Fibroblast of peridontal ligament (primary cell): ENCODE data around the gene ASAP2.
A peak's percentile ranks its signal among the peaks of the same experiment; 100 is the strongest.

ENCODE experiments used
- DNase-seq: peaks from one replicate; pipeline ENCODE4 v3.0.0-alpha.2; 2010; ENCODE audit errors: extremely low read depth

ASAP2 gene

DNA sequence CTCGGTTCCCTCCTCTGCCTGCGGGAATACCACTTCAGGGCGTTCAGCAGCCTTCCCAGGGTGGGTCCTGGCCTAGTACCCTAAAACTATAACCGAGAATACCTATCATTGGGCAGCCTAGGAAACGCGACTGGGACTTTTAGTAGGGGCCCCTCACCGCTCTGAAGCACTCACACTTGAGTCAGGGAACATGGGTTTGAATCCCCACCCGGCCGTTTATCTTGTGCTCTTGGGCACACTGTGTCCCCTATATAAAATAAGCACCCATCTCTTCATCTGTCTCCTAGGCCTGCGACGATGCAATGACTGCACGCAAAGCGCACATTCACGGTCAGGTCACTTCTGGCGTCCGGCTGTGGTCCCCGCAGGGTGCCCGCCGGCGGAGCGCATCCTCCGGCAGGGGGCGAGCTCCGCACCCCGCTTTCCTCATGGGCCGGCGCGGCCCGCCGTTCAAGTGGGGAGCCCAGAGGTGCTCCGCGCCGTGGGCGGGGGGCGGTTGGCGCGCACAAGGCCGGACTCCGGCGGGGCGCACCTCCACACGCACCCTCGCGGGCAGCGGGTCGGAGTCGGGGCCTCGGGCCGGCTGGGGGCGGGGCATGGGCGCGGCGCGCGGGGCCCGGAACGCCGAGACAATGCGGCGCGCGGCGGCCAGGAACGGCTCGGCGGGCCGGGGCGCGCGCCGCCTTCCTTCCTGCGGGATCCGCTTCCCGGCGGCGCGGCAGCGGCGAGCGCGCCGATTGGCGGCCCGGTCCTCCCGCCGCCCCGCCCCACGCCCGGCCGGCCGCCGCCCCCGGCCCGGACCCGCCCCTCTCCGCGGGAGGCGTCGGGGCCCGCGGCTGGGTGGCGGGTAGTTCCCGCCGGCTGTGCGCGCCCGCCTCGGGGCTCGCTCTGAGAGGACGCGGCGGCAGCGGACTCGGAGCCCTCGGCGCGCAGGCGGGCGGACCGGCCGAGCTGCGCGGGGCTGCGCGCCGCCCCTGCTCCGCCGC is at the start of gene ASAP2:
ASAP2 (plus strand) TSS at position 850 of the 986 bp plus-strand sequence. CDS start 293 bp downstream, outside the sequence.
- DNase-seq: peak; percentile 48

DNA sequence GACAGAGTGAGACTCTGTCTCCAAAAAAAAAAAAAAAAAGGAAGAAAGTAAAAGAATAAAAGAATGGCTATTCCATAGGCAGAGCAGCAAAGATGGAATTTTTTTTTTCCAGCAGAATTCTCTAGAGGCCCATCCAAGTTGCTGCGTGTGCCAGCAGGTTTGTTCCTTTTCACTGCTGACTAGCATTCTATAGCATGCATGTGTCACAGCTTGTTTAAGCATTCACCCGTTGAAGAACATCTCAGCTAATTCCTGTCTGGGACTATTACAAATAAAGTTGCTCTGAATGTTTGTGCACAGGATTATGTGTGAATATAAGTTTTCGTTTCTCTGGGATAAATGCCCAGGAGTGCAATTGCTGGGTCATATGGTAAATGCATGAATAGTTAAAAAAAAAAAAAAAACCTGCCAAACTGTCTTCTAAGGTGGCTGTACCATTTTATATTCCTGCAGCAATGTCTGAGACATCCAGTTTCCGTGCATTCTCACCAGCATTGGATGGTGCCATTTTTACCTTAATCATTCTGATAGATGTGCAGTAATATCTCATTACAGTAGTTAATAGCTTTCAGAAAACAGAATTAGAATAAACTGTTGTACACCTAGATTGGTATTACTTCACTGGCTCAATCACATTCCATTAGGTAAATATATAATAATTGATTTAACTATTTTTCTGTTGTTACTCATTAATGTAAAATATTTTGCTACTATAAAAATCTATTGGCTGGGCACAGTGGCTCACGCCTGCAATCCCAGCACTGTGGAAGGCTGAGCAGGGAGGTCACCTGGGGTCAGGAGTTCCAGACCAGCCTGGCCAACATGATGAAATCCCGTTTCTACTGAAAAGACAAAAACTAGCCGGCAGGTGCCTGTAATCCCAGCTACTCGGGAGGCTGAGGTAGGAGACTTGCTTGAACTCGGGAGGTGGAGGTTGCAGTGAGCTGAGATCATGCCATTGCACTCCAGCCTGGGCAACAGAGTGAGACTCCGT is 47.5 kb upstream of the ASAP2 start:
- no peak for DNase-seq

DNA sequence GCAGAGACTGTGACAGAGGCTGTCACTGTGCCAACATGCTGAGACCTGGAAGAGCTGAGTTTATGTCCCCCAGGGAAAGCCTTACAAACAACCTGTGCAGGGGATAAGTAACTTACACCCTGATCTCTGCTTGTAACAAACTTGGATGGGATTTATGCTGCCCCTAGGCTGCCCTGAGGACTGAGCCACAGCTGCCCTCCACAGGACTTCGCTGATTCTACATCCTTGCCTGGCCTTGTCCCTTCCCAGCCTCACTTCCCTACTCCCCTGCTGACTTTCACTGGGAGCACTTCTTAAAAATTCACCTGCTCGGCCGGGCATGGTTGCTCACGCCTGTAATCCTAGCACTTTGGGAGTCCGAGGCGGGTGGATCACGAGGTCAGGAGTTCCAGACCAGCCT is 45.9 kb upstream of the ASAP2 start:
- DNase-seq: no peak

- DNase-seq: no peak
Measured at GRCh38 chr2:9162841-9163240, 43.8 kb upstream of the ASAP2 start.

GRCh38 chr2:9163306-9164111 is 43.1 kb upstream of the ASAP2 start:
- DNase-seq: peak; percentile 80

DNA sequence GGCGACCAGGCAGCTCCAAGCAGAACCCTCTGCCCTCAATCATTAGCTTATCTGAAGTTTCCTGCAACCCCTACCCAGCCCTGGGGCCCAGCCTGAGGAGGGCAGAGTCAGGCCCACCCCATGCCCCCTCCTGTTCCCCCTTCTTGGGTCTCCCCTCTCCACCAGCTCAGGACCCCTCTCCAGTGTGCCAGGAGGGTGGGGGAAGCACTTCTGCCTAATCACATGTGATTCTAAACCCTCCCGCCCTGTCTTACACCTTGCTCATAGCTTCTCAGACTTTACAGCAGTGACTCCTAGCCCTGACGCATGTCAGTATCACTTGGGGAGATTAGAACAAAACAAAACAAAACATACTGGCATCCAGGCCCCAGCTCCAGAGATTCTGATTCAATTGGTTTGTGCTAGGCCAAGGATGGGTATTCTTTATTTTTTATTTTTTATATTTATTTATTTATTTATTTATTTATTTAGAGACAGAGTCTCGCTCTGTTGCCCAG is 42.5 kb upstream of the ASAP2 start:
- no peak for DNase-seq

GRCh38 chr2:9165625-9166024 is 41.0 kb upstream of the ASAP2 start:
- peak; percentile 40 for DNase-seq

- DNase-seq: no peak
Measured at GRCh38 chr2:9166579-9167377, 39.8 kb upstream of the ASAP2 start.

GRCh38 chr2:9167718-9168657 is 38.6 kb upstream of the ASAP2 start:
- no peak for DNase-seq

DNA sequence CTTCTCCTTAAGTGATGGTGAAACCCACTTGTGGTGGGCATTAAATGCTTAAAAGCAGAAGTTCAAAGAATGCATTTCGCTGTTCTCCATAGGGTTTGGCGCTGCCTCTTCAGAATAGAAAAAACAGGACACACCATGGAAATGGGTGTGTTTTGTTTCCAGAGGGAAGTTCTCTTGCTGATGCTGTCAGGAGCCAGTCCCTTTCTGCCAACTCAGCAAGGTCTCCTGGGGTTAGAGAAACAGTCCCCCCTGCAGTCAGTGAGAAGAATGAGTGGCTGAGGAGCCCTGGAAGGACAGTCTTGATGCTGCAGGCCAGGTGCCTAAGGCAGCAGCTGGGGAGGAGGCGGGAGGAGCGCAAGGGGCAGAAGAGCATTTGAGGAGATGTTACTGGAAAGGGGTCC is 37.8 kb upstream of the ASAP2 start:
- no peak for DNase-seq

DNA sequence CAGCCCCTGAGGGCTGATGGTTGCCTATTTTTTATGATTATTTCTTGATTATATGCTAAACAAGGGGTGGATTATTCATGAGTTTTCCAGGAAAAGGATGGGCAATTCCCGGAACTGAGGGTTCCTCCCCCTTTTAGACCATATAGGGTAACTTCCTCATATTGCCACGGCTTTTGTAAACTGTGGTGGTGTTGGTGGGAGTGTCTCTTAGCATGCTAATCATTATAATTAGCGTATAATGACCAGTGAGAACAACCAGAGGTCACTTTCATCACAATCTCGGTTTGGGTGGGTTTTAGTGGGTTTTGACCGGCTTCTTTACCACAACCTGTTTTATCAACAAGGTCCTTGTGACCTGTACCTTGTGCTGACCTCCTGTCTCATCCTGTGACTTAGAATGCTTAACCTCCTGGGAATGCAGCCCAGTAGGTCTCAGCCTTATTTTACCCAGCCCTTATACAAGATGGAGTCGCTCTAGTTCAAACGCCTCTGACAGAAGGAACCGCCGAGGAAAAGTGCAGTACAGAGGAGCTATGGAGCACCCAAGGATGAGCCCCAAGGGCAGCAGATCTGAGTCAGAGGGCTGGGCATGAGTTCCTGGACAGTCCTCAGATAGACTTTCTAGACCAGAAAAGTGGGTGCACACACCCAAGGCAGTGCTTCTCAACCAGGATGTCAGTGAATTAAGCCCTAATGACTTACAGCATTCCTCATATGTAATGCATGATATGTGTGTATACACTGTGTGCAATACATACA is 37.1 kb upstream of the ASAP2 start:
- DNase-seq: no peak

- DNase-seq: no peak
Measured at GRCh38 chr2:9170458-9171130, 36.0 kb upstream of the ASAP2 start.

- peak; percentile 77 for DNase-seq
Measured at GRCh38 chr2:9174771-9175437, 31.7 kb upstream of the ASAP2 start.

DNA sequence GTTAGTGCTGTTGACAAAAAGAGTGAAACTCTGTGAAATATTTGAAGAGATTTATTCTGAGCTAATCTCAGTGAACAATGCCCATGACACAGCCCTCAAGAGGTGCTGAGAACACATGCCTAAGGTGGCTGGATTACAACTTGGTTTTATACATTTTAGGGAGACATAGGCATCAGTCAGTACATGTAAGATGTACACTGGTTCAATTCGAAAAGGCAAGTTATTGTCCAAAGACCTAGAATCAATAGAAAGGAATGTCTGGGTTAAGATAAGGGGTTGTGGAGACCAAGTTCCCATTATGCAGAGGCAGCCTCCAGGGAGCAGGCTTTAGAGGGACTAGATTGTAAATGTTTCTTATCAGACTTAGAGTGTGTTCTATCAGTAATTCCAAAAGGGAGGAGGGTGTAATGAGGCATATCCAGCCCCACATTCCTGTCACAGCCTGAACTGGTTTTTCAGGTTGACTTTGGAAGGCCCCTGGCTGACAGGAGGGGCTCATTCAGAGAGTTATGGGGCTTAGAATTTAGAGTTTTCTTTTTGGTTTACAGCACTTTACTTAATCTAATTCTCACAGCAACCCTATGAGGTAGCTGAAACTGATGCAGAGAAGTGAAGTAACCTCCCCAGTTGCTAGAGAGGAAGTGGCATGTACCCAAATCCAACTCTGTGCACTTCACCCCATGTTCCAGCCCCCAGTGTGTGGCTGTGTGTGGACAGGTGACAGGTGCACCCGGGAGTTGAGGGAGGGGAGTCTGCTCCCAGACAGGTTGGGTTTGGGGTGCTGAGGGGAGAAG is 28.3 kb upstream of the ASAP2 start:
- DNase-seq: no peak

DNA sequence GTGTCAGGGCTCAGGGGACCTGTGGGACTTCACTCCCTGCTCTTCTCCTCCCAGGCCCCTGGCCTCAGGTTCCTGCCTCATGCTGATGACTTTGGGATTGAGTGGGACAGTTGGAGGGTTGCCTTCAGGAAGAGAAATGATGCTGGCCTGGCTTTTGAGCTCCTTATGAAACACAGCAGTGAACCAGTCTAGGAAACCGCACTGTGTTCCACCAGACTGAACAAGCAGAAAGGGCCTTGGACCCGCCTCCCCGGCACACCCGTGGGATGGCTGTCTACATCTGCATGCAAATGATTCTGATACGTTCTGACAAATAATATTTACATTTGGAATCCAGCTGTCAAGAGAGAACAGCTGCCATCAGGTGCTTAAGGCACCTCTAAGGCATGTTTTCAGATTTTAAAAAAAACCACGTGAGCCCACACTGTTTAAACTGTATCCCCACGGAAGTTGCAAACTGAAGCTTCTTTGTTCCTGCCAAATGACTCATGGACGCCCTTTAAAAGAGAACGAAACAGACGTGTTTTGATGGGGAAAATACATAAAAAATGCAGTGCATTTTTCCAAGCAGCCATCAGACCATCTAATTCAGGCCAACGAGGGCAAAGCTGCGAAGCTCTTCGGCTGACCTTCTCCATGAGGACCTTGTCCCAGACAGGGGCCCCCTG is 27.6 kb upstream of the ASAP2 start:
- DNase-seq: peak; percentile 85
